SW480 (cell line): ENCODE data around the gene C16orf89.
A peak's percentile ranks its signal among the peaks of the same experiment; 100 is the strongest.
"Not testable (repeated sequence)": the region's sequence is repeated elsewhere in the genome, so short reads cannot be mapped to it uniquely, and the experiment has no call there.

ENCODE experiments used
- DNase-seq: peaks from one replicate; pipeline ENCODE4 v3.0.0-alpha.2; 2016; ENCODE audit warnings: low spot score

Gene C16orf89

GRCh38 chr16:5084802-5085201 lies 19.0 kb upstream of the C16orf89 start:
- DNase-seq, result not testable (repeated sequence)

- not testable (repeated sequence) for DNase-seq
Measured at GRCh38 chr16:5084099-5084731, 18.5 kb upstream of the C16orf89 start.

- not testable (repeated sequence) for DNase-seq
Measured at GRCh38 chr16:5083646-5084045, 17.9 kb upstream of the C16orf89 start.

GRCh38 chr16:5080996-5081395 lies 15.2 kb upstream of the C16orf89 start:
- DNase-seq, result not testable (repeated sequence)

GRCh38 chr16:5080461-5080860 lies 14.7 kb upstream of the C16orf89 start:
- not testable (repeated sequence) for DNase-seq

GRCh38 chr16:5078626-5079025 lies 12.9 kb upstream of the C16orf89 start:
- DNase-seq, result no peak

- DNase-seq, result no peak
Measured at GRCh38 chr16:5077304-5077703, 11.5 kb upstream of the C16orf89 start.

- no peak for DNase-seq
Measured at GRCh38 chr16:5075637-5076036, 9.9 kb upstream of the C16orf89 start.

GRCh38 chr16:5073771-5074170 lies 8.0 kb upstream of the C16orf89 start:
- not testable (repeated sequence) for DNase-seq

GRCh38 chr16:5073279-5073629 lies 7.5 kb upstream of the C16orf89 start:
- no peak for DNase-seq

- no peak for DNase-seq
Measured at GRCh38 chr16:5072334-5073278, 6.8 kb upstream of the C16orf89 start.

GRCh38 chr16:5071681-5072333 lies 6.1 kb upstream of the C16orf89 start, which contains the start of gene ALG1:
Gene ALG1 (plus strand): TSS chr16:5071843. CDS start chr16:5071850, 7 bp downstream.
- DNase-seq, result peak; percentile 82

GRCh38 chr16:5071341-5071680 lies 5.6 kb upstream of the C16orf89 start:
- DNase-seq, result no peak

- DNase-seq, result no peak
Measured at GRCh38 chr16:5070431-5071186, 4.9 kb upstream of the C16orf89 start.

GRCh38 chr16:5069854-5070253 lies 4.1 kb upstream of the C16orf89 start:
- no peak for DNase-seq

- no peak for DNase-seq
Measured at GRCh38 chr16:5069048-5069447, 3.3 kb upstream of the C16orf89 start.

- no peak for DNase-seq
Measured at GRCh38 chr16:5066511-5066910, 755 bp upstream of the C16orf89 start.

GRCh38 chr16:5065326-5065725 lies 430 bp downstream of the C16orf89 start:
- DNase-seq, result no peak

- no peak for DNase-seq
Measured at GRCh38 chr16:5064915-5065314, 841 bp downstream of the C16orf89 start.

GRCh38 chr16:5062790-5063765 lies 2.7 kb downstream of the C16orf89 start:
- no peak for DNase-seq

GRCh38 chr16:5062051-5062450 lies 3.7 kb downstream of the C16orf89 start:
- no peak for DNase-seq
